ENCODE data around the gene INSM1. TPM values are rescaled to one million over a fixed set of nuclear protein-coding genes. Genes with fewer than 3 reads are reported as not detected.

INSM1 gene
- total RNA-seq, 4 donors from 2014 or later, result not detected

- ATAC-seq (no peak), DNase-seq (no peak)
- H3K4me1 ChIP-seq, result no peaks in the 10 kb centered on the region
- H3K9me3 ChIP-seq, result no peaks in the 10 kb centered on the region
- no peak overlapping the region for H3K27ac ChIP-seq
- no peak overlapping the region for H3K4me3 ChIP-seq
- in situ Hi-C loops (cut with MboI; ENCODE audit: low sequenced_read_pairs in 4 of 4), result no loop called here
- intact Hi-C loops (cut with DNase I; ENCODE audit: low total_unique reads), result no loop called here
- peaks cover 11 to 21% (median 15%) of the 10 kb centered on the region in 3 donors for H3K27me3 ChIP-seq
- TF ChIP-seq CTCF (IDR thresholded peaks at IDR 0.05 in 4 of 5, conservative IDR thresholded peaks at IDR 0.05 in 1 of 5) (no peak), POLR2A (IDR thresholded peaks at IDR 0.05) (no peak)
- no peaks in the 10 kb centered on the region for H3K36me3 ChIP-seq
These were observed 9.1 kb upstream of the INSM1 start for GRCh38 chr20:20358801-20359200.

GRCh38 chr20:20359628-20360027 is 8.3 kb upstream of the INSM1 start:
- intact Hi-C loops (cut with DNase I; ENCODE audit: low total_unique reads), result loop anchor here (2.0 kb wide), 1 partner anchor 209 kb away; no protein-coding TSS in a partner anchor
- H3K4me1 ChIP-seq, result no peaks in the 10 kb centered on the region
- TF ChIP-seq CTCF (IDR thresholded peaks at IDR 0.05 in 4 of 5, conservative IDR thresholded peaks at IDR 0.05 in 1 of 5) (no peak), POLR2A (IDR thresholded peaks at IDR 0.05) (no peak)
- no peak overlapping the region for H3K27ac ChIP-seq
- no peaks in the 10 kb centered on the region for H3K36me3 ChIP-seq
- H3K4me3 ChIP-seq, result no peak overlapping the region
- no peak for DNase-seq
- H3K27me3 ChIP-seq, result peaks cover 19 to 27% (median 24%) of the 10 kb centered on the region in 3 donors
- H3K9me3 ChIP-seq, result no peaks in the 10 kb centered on the region
- in situ Hi-C loops (cut with MboI; ENCODE audit: low sequenced_read_pairs in 4 of 4), result no loop called here
- ATAC-seq, result no peak

GRCh38 chr20:20360464-20360863 is 7.4 kb upstream of the INSM1 start:
- Histone ChIP-seq H3K36me3 (no peaks in the 10 kb centered on the region), H3K4me3 (no peak overlapping the region), H3K4me1 (no peaks in the 10 kb centered on the region), H3K27me3 (peaks cover 27 to 36% (median 32%) of the 10 kb centered on the region in 3 donors), H3K27ac (no peak overlapping the region), H3K9me3 (no peaks in the 10 kb centered on the region)
- in situ Hi-C loops (cut with MboI; ENCODE audit: low sequenced_read_pairs in 4 of 4) (no loop called here), intact Hi-C loops (cut with DNase I; ENCODE audit: low total_unique reads) (loop anchor here (2.0 kb wide), 1 partner anchor 208 kb away; no protein-coding TSS in a partner anchor)
- DNase-seq, result no peak
- TF ChIP-seq CTCF (IDR thresholded peaks at IDR 0.05 in 4 of 5, conservative IDR thresholded peaks at IDR 0.05 in 1 of 5) (peak; percentile 26 to 71 (median 48)), POLR2A (IDR thresholded peaks at IDR 0.05) (no peak)
- peak; percentile 63 to 69 for ATAC-seq

- Histone ChIP-seq H3K4me1 (peaks cover 3 to 8% of the 10 kb centered on the region in 2 donors), H3K36me3 (no peaks in the 10 kb centered on the region), H3K4me3 (no peak overlapping the region), H3K27ac (no peak overlapping the region), H3K9me3 (no peaks in the 10 kb centered on the region), H3K27me3 (peaks cover 49 to 56% (median 53%) of the 10 kb centered on the region in 3 donors)
- no peak for ATAC-seq
- TF ChIP-seq CTCF (IDR thresholded peaks at IDR 0.05 in 4 of 5, conservative IDR thresholded peaks at IDR 0.05 in 1 of 5), result no peak
- no peak for TF ChIP-seq POLR2A (IDR thresholded peaks at IDR 0.05)
- in situ Hi-C loops (cut with MboI; ENCODE audit: low sequenced_read_pairs in 4 of 4), result no loop called here
- intact Hi-C loops (cut with DNase I; ENCODE audit: low total_unique reads), result no loop called here
- no peak for DNase-seq
These were observed 5.0 kb upstream of the INSM1 start for GRCh38 chr20:20362774-20363433.

All from gastrocnemius medialis (tissue), 4 donors.